ENCODE data around the gene PPP1R14D. TPM values are rescaled to one million over a fixed set of nuclear protein-coding genes. Genes with fewer than 3 reads are reported as not detected.

PPP1R14D gene
- polyA plus RNA-seq, 3 donors = not detected

GRCh38 chr15:40859206-40859851, 30.8 kb upstream of the PPP1R14D start:
- peaks cover 16 to 39% of the 10 kb centered on the region in 2 donors for H3K36me3 Mint-ChIP-seq
- H4K20me1 ChIP-seq (ENCODE audit: insufficient read depth, low read length) = no peaks in the 10 kb centered on the region
- no peak overlapping the region for H3K27ac ChIP-seq (ENCODE audit: low read depth in 1 of 2, low read length in 2 of 2)
- TF ChIP-seq CTCF (IDR thresholded peaks at IDR 0.05) = peak; percentile 89
- 46% methylated on average over 17 of the region's 18 CpGs for WGBS (ENCODE audit: insufficient coverage)
- intact Hi-C loops (cut with micrococcal nuclease) = loop anchor here in 1 of 2 donors (2.0 kb wide), 1 partner anchor 35 kb away; the partner anchor contains the start of gene VPS18
- H3K79me2 ChIP-seq (ENCODE audit: insufficient read depth, low read length) = no peaks in the 10 kb centered on the region
- peaks cover 35 to 49% of the 10 kb centered on the region in 2 donors for H3K4me1 ChIP-seq (ENCODE audit: control insufficient read depth in 1 of 2, insufficient read depth in 2 of 2, low read length in 2 of 2)
- H3K9ac ChIP-seq (ENCODE audit: insufficient read depth, low read length, poor library complexity, severe bottlenecking) = no peak overlapping the region
- DNase-seq = peak; percentile 50 to 74 (median 51)
- no peaks in the 10 kb centered on the region for H3K9me3 ChIP-seq (replicated peaks in 1 of 2; ENCODE audit: control insufficient read depth in 1 of 2, insufficient read depth in 1 of 2, low read length in 2 of 2)
- H3K4me2 ChIP-seq (replicated peaks; ENCODE audit: extremely low read depth, low read length, poor library complexity, severe bottlenecking) = no peak overlapping the region
- peaks cover 4 to 8% (median 4%) of the 10 kb centered on the region in 3 donors for H3K27me3 Mint-ChIP-seq (ENCODE audit: low read depth in 3 of 3)
- H3K27me3 ChIP-seq (ENCODE audit: control insufficient read depth in 2 of 2, insufficient read depth in 2 of 2, low read length in 2 of 2) = no peaks in the 10 kb centered on the region
- peaks cover 20 to 28% of the 10 kb centered on the region in 2 donors for H3K36me3 ChIP-seq (replicated peaks in 1 of 2; ENCODE audit: control insufficient read depth in 1 of 2, insufficient read depth in 2 of 2, low read length in 2 of 2)
- peak overlapping the region in 1 of 2 donors; percentile 37 for H3K4me3 Mint-ChIP-seq
- H3K4me1 Mint-ChIP-seq = peaks cover 40% of the 10 kb centered on the region
- no peak overlapping the region for H2AFZ ChIP-seq (ENCODE audit: insufficient read depth, low read depth, low read length, poor library complexity, severe bottlenecking)
- no peak overlapping the region for H3K4me3 ChIP-seq (replicated peaks in 1 of 3; ENCODE audit: low read depth in 2 of 3, low read length in 3 of 3)
- peak overlapping the region in 1 of 7 donors; percentile 66 for H3K27ac Mint-ChIP-seq
- peaks cover 0 to 3% (median 0%) of the 10 kb centered on the region in 7 donors for H3K9me3 Mint-ChIP-seq

- intact Hi-C loops (cut with micrococcal nuclease) = loop anchor here in 1 of 2 donors (2.0 kb wide), 1 partner anchor 36 kb away; the partner anchor contains the start of gene VPS18
- H3K27ac Mint-ChIP-seq = peak overlapping the region in 1 of 7 donors; percentile 77
These were observed 30.2 kb upstream of the PPP1R14D start for GRCh38 chr15:40858706-40859105.

More at GRCh38 chr15:40858706-40859105, 30.2 kb upstream of the PPP1R14D start:
- H3K4me3 ChIP-seq (replicated peaks in 1 of 3; ENCODE audit: low read depth in 2 of 3, low read length in 3 of 3) = no peak overlapping the region
- Mint-ChIP-seq H3K4me1 (peaks cover 40% of the 10 kb centered on the region), H3K4me3 (no peak overlapping the region), H3K9me3 (peaks cover 0 to 3% (median 0%) of the 10 kb centered on the region in 7 donors), H3K27me3 (ENCODE audit: low read depth in 3 of 3) (peaks cover 4 to 8% (median 4%) of the 10 kb centered on the region in 3 donors), H3K36me3 (peaks cover 21 to 45% of the 10 kb centered on the region in 2 donors)
- H3K9me3 ChIP-seq (replicated peaks in 1 of 2; ENCODE audit: control insufficient read depth in 1 of 2, insufficient read depth in 1 of 2, low read length in 2 of 2) = no peaks in the 10 kb centered on the region
- H3K9ac ChIP-seq (ENCODE audit: insufficient read depth, low read length, poor library complexity, severe bottlenecking) = no peak overlapping the region
- no peak overlapping the region for H3K4me2 ChIP-seq (replicated peaks; ENCODE audit: extremely low read depth, low read length, poor library complexity, severe bottlenecking)
- no peaks in the 10 kb centered on the region for H3K79me2 ChIP-seq (ENCODE audit: insufficient read depth, low read length)
- no peak overlapping the region for H3K27ac ChIP-seq (ENCODE audit: low read depth in 1 of 2, low read length in 2 of 2)
- peaks cover 26 to 34% of the 10 kb centered on the region in 2 donors for H3K36me3 ChIP-seq (replicated peaks in 1 of 2; ENCODE audit: control insufficient read depth in 1 of 2, insufficient read depth in 2 of 2, low read length in 2 of 2)
- peaks cover 35 to 49% of the 10 kb centered on the region in 2 donors for H3K4me1 ChIP-seq (ENCODE audit: control insufficient read depth in 1 of 2, insufficient read depth in 2 of 2, low read length in 2 of 2)
- no peak overlapping the region for H2AFZ ChIP-seq (ENCODE audit: insufficient read depth, low read depth, low read length, poor library complexity, severe bottlenecking)
- 100% methylated on average over 3 of the region's 10 CpGs for WGBS (ENCODE audit: insufficient coverage)
- no peaks in the 10 kb centered on the region for H3K27me3 ChIP-seq (ENCODE audit: control insufficient read depth in 2 of 2, insufficient read depth in 2 of 2, low read length in 2 of 2)
- DNase-seq = no peak
- TF ChIP-seq CTCF (IDR thresholded peaks at IDR 0.05) = no peak
- H4K20me1 ChIP-seq (ENCODE audit: insufficient read depth, low read length) = no peaks in the 10 kb centered on the region
